HFF-Myc (cell line): ENCODE data around the gene CCDC192.

Experiments
- DNase-seq: peaks from one replicate; pipeline ENCODE4 v3.0.0-alpha.2; 2011; ENCODE audit warnings: low read depth; ENCODE audit errors: extremely low read depth
- H3K4me3 ChIP-seq: replicated peaks from 2 replicates; pipeline ENCODE4 v1.5.1; 2011; ENCODE audit warnings: low read depth, mild to moderate bottlenecking, control low read depth, low read length
- CTCF ChIP-seq: IDR thresholded peaks from 2 replicates; pipeline ENCODE4 v1.5.1; 2012; ENCODE audit warnings: mild to moderate bottlenecking, low read depth, low read length, control low read depth; ENCODE audit errors: missing control alignments

The CCDC192 gene

GRCh38 chr5:127938746-127939145 lies 235.6 kb downstream of the CCDC192 start:
- no peak overlapping the region for H3K4me3 ChIP-seq
- no peak for TF ChIP-seq CTCF
- no peak for DNase-seq

GRCh38 chr5:127940854-127941253 lies 237.7 kb downstream of the CCDC192 start:
- no peak overlapping the region for H3K4me3 ChIP-seq
- DNase-seq: no peak
- no peak for TF ChIP-seq CTCF

DNA sequence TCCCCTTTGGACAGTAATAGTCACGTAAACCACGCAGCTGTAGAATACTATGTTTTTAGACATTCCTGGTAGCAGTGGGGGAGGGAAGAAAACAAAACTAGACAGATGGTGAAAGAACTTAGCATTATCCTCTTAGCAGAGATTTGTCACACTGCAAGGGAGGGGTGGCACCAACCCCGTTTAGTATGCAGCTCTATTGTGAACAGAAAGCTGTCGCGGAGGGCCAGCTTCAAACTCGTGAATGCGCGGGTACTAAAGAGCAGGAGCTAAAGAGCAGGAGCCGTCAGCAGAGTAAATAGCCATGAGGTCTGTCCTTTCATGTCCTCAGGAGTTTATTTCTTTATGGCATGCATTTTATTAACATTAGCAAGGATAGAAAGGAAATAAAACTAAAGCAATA lies 238.5 kb downstream of the CCDC192 start:
- no peak overlapping the region for H3K4me3 ChIP-seq
- TF ChIP-seq CTCF: no peak
- no peak for DNase-seq

DNA sequence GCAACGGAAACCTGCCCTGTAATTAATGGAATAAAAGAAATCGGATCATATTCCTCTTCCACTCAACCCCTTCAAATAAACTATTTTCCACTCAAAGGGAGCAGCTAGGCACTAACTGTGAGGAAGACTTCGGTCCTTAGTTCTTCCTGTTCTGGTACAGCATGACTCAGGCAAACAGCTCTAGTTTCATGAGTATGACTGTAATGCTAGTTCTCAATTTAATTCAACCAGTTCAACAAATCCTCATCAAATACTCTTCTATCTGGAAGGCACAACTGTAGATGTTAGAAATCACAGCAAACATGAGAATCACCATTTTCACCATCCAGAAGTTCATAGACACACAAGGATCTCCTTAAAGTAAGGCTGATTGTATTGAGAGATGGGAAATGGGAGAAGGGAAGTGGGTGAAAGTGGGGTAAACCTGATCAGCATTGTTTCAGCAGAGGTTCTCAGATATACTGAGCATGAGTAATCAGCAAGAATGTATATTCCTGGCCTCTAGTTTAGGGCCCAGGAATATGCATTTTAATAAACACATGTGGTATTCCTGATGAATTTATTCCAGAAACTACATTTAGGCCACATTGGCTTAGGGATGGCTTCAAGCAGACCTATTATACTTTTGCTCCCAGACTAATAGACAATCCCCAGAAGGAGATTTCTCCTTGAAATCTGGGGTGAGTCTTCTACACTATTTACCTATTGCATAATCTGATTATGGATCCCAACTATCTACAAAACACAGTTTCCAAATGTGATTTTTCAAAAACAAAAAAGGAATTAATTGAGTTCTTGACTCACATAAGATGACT lies 239.3 kb downstream of the CCDC192 start:
- no peak overlapping the region for H3K4me3 ChIP-seq
- DNase-seq: no peak
- TF ChIP-seq CTCF: no peak

DNA sequence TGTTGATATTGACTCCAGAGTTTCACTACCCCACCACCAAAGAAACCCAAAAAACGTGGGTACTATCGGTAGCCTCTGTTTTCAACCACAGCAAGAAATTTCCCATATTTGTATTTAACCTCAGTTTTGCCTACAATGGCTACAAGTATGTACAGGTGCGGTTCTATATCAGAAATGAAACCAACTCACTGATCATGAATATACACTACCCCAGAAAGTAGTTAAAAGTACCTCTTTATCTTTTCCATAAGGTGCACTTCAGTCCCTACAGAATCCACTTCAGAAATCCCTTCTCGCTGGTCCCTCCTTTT lies 239.8 kb downstream of the CCDC192 start:
- no peak overlapping the region for H3K4me3 ChIP-seq
- TF ChIP-seq CTCF: no peak
- DNase-seq: no peak

DNA sequence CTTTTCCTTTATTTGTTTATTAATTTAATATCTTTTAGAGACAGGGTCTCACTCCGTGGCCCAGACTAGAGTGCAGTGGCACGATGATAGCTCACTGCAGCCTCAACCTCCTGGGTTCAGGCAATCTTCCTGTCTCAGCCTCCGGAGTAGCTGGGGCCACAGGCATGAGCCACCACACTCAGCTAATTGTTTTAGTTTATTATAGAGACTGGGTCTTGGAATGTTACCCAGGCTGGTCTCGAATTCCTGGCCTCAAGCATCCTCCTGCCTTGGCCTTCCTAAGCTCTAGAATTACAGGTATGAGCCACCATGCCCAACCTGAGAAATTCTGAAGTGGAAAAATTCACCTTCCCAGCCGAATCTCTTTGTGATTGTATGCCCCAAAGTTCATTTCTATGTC lies 240.9 kb downstream of the CCDC192 start:
- DNase-seq: no peak
- no peak overlapping the region for H3K4me3 ChIP-seq
- TF ChIP-seq CTCF: no peak

- TF ChIP-seq CTCF: no peak
- H3K4me3 ChIP-seq: no peak overlapping the region
- no peak for DNase-seq
Observed at GRCh38 chr5:127947941-127948340, 244.8 kb downstream of the CCDC192 start.
